DMS 273 treated with DMSO at 0.1 percent for 48 hours (cell line): ENCODE data around the gene MRPS11.
"Not testable (repeated sequence)": the region's sequence is repeated elsewhere in the genome, so short reads cannot be mapped to it uniquely, and the experiment has no call there.

Experiments
- DNase-seq: peaks from one replicate; lab custom pipeline; 2025; lab: John Stamatoyannopoulos, UW

The MRPS11 gene

GRCh38 chr15:88467073-88467934 lies at the start of gene MRPS11, which contains the start of gene MRPL46:
Gene MRPS11, plus strand, starts transcription at chr15:88467708. Its CDS starts 10 bp downstream, at chr15:88467718.
Gene MRPL46, minus strand, starts transcription at chr15:88467388. Its CDS starts 11 bp downstream, at chr15:88467377.
- peak; percentile 62 for DNase-seq

- DNase-seq, result no peak
These were observed 47.7 kb upstream of the MRPS11 start for GRCh38 chr15:88419830-88420229.

DNA sequence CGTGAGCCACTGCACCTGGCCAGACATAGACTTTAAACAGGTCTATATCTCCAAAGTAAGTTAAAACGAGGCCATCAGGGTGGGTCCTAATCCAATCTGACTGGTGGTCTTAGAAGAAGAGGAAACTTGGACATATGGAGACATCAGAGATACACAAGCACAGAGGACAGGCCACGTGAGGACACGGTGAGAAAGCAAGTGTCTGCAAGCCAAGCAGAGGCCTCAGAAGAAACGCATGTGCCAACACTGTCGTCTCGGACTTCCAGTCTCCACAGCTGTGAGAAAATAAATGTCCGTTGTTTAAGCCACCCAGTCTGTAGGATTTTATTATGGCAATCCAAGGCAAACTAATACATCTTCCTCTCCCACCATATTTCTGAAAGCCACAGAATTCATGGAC lies 44.2 kb upstream of the MRPS11 start:
- DNase-seq, result no peak

DNA sequence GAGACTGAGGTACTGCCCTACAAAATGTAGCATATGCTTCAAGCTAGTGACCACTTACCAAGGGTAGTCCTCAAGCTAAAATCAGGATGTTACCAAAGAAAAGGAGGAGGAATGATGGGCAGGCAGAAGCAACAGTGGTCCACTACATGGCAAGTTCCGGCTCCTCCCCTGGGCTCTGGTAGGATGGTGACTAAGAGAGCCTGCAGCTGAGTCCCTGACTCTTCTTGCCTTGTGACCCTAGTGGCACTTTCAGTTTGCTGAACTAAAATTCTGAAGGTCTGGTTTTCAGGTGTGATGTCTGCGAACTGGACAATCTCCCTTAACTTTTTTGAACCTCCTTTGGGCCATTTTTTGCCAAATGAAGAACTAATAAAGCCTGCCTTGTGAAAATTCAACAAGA lies 41.2 kb upstream of the MRPS11 start:
- no peak for DNase-seq

DNA sequence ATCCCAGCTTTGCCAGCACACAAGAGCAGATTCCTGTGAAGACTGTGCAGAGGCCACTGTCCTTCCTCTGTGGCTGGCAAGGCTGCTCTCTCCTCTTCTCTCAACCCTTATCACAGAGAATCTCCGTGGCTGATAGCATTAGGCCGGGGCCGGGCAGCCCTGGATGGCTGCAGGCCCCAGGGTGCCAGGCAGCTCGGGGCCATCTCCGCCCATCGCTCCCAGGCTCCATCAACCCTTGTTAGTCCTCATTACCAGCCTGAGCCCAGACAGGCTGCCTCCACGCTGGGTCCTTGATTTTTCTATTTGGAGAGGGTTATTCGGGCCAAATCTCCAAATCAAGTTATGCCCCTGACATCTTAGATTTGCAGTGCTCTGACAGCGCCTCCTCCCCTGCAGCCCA lies 39.5 kb upstream of the MRPS11 start:
- DNase-seq, result no peak

DNA sequence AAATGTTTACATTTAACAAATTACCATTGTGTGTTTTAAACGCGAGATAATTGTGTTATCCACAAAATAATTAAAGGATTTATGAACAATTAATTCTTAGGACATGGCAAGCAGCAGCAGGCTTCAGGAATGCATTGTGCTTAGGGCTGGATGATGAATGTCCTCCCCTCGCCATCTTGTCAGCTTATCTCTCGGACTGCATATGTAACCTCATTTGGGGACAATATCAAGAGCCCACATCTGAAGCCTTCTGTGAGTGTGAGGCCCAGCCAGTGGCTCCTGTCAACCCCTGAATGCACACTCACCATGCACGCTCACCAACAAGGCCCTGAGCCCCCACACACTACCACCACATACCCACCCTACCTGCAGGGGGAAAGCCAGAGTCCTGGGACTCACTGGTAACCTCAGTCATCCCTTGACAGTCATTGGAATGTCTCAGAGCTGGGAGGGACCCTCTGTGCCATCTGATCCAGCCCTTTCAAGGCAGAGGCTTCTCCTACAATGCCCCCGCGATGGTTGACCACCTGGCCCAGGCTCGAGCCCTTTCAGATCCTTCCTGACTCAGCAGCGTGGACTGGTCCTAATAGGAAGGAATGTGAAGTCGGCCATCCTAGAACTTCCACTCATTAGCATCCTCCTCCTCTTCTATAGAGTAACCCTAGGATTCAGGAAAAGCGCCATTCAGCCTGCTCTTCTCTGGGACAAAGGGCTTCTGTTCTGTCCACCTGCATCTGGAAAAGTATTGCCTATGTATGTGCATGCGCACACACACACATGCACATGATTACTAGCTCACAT lies 38.5 kb upstream of the MRPS11 start:
- no peak for DNase-seq

DNA sequence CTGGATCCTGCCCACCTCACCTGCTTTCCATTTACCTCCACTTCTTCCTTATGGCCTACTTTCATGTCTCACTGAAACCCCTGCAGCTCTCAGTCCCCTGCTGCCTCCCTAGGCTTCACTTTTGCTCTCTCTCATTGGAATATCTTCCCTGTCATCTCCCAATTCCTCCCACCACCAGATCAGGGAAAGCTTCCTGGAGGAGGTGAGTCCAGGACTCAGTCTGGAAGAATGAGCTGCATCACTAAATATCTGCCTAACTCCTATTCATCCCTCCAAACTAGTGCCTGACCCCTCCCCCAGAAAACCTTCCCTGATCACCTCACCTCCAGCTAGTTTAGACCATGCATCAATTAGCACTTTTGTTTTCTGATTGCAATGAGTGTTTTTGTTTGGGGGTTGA lies 37.5 kb upstream of the MRPS11 start:
- DNase-seq, result no peak

GRCh38 chr15:88431441-88431840 lies 36.1 kb upstream of the MRPS11 start:
- no peak for DNase-seq

DNA sequence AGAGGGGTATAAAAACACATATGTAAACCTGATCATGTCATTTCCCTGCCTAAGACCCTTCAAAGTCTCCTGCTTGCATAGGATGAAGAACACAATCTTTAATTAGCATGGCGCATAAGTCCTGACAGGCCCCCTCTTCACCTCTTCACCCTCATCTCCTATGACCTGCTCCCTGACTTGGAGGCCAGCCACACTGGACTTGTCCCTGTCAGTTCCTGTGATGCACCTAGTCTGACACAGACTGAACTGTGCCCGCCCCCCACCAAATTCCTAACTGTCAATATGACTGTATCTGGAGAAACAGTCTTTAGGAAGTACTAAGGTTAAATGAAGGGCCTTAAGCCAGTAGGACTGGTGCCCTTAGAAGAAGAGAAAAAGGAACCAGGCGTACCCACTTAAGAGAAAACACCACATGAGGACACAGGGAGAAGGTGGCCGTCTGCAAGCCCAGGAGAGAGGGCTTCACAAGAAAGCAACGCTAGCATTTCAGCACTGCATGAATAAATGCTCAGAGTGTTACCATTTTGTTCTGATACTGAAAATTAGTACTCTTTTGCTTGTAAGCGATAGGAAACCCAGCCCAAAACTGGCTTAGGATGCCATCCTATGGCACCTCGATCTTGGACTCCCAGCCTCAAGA lies 34.3 kb upstream of the MRPS11 start:
- DNase-seq, result no peak

GRCh38 chr15:88434106-88434505 lies 33.4 kb upstream of the MRPS11 start:
- DNase-seq, result not testable (repeated sequence)

DNA sequence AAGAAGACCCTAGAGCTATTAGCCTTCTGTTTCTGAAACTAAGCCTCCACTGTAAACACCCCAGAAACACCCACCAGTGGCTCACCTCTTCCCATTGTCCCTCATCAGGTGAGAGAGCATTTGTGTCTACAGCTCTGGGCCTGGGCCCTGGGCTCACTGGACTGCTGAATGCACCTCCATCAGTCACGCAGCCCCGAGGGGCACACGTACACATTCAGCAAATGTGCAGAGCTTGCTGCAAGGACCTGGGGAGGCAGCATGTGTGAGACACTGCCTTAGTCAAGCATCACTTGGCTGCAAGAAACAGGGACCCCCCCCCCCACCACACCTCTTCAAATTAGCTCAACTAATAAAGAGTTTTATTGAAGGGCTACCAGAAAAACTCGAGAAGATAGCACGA lies 29.3 kb upstream of the MRPS11 start:
- no peak for DNase-seq

- DNase-seq, result no peak
These were observed 27.5 kb upstream of the MRPS11 start for GRCh38 chr15:88440021-88440420.

DNA sequence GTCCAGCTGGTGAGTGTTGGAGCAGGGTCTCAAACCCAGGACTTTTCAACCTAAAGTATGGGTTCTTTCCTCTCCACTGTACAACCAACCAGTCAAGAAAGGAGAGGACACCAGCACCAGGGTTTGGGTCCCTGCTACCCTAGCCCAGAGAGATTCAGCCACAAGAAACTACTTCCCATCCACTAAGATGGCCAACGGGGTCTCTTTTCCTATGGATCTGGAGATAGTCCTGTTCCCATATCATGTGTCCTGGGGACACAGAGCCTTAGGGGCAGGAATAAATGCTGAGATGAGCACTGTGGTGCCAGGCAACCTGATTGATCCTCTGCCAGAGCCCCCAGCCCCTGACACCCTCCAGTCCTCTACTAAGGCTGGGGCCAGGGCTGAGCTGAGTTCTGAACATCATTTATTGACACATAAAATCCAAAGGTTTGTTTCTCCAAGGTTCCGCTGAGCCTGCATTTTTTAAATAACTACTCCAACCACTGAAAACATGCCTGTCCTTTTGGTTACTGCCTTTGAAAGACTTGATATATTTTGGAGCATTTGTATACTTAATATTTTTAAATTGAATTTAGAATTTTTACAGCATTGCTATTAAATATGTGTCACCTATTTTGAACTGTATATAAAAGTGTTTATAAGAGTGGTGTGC lies 26.3 kb upstream of the MRPS11 start:
- DNase-seq, result no peak

GRCh38 chr15:88447206-88447605 lies 20.3 kb upstream of the MRPS11 start:
- DNase-seq, result no peak

DNA sequence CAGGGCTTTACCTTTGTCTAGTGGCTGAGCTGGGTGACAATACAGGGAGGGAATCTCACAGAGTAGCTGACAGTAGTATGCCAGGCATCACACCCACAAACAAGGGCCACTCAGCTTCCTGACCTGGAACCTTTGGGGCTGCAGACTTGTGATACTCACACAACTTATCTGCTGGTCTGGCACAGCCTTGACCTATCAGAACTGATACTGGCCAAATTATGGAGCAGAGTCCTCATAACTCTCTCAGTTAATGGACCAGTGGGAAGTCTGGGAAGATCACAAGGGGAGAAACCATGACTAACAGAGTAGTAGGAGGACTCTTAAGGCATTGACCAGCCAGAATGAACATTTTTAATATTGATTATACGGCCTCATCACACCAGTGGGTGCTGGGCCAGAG lies 19.8 kb upstream of the MRPS11 start:
- no peak for DNase-seq

DNA sequence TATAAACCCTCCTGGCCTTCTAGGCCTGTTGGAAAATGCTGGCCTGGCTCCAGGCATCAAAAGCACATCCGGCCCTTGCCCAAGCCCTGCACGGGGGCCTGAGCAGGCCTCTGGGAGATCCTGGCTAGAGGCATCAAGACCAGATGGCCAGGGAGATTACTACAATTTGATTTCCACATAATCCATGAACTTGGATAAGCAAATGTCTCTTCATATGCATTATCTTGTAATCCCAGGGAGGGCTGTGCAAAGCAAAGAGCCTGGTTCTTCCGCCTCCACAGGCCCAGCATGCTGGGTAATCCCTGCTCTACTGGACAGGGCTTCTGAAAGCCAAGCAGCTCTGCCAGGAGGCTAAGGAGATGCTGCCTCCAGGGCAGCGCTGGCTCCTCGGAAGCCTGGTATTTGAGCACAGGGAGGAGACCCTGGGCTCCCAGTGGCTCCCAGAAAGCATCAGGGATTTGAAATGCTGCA lies 18.5 kb upstream of the MRPS11 start:
- DNase-seq, result no peak

DNA sequence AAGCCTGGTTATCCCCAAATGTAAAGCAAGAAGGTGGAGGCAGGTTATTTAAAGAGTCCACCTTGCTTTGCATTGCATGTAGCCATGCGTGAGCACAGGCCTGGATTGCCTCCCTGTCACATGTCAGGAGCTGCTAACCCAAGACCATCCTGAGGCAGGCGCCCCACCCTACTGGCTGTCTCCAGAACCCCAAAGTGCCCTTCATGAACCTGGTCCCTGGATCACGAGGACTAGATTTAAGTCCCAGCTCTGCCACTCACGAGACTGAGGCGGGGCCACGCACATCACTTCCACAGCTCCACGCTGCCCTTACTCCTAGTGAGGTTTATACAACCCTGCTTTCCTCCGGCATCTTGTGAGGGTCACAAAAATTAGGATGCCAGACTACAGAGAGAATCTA lies 17.9 kb upstream of the MRPS11 start:
- DNase-seq, result no peak

GRCh38 chr15:88450125-88450798 lies 17.2 kb upstream of the MRPS11 start:
- peak; percentile 24 for DNase-seq

GRCh38 chr15:88453651-88454050 lies 13.9 kb upstream of the MRPS11 start:
- no peak for DNase-seq

DNA sequence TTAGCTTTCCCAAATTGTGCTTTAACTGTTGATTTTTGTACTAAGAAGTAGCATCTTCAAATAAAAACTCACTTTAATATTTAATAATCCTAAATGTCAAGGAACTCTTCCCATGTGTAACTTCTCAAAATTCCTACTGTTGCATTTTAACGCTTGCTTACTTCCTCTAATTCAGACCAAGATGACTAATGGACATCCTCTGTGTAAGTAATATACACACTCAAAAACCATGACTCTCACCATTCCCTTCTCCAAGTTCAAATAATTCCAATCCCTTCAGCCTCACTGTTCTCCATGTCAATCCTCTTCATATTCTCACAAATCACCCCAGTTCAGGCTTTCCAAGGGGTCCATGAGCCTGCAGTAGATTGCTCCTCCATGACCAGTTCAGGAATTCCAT lies 13.3 kb upstream of the MRPS11 start:
- DNase-seq, result no peak
